Posterior cingulate gyrus (tissue), 11 donors: Measurements from ENCODE around the gene PRKN.

ENCODE experiments used
- DNase-seq, 10 donors: peaks; one replicate each; pipeline versions ENCODE4 v3.0.0 to v3.0.0-alpha.2; 2020 to 2021; ENCODE audit warnings: mixed read lengths in 3 of 10
- intact Hi-C: fragments of 100-400 bp; cut with DNase I; formaldehyde crosslinking; loops from one replicate; pipeline ENCODE4 v1.15.1; 2023

The PRKN gene

GRCh38 chr6:161618831-161619454 is 1108.6 kb downstream of the PRKN start:
- peak; percentile 40 to 94 (median 73) for DNase-seq
- intact Hi-C loops, result loop anchor here (2.0 kb wide), 1 partner anchor 224 kb away; no protein-coding TSS in a partner anchor

DNA sequence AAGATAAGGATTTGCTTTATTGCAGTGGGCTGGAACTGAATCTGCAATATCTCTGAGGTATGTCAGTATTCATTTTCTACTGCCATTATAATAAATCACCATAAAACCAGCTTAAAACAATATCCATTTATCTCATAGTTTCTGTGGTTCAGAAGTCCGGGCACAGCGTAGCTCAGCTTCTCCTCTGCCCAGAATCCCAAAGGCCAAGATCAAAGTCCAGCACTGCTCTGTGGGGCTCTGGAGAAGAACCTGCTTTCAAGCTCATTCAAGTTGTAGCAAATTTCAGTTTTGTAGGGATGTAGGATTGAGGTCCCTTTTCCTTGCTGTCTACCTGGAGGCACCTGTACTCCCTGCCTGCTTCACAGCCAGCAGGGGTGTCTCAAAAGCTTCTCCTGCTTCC is 1113.9 kb downstream of the PRKN start:
- intact Hi-C loops, result no loop called here
- DNase-seq, result no peak

- intact Hi-C loops, result no loop called here
- DNase-seq, result no peak
These were observed 1118.8 kb downstream of the PRKN start for GRCh38 chr6:161608771-161609170.

DNA sequence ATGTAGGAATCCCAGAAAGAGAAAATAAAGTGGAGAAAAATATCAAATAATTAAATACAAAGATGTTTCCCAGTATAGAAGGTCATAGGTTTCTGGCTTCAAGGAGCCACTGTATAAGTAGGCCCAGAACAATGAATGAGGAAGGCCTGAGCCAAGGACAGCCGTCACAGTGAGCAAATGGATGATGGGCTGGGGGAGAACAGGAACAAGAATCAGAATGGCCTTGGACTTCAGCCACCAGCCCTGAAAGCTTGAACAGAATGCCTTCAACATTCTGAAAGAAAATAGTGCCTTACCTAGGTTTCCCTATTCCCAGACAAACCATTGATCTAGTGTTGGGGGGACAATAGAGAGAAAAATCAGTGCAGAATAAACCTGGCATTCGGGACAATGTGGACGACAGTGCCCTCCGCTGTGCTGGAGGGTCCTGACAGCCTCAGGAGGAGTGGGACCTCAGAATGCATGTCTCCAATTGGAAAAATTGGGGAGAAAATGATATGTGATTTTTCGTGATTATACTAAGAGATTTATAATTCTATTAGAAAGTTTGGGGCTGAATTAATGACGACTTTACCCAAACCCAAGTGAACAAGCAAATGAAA is 1119.8 kb downstream of the PRKN start:
- no peak for DNase-seq
- intact Hi-C loops, result no loop called here

- intact Hi-C loops, result no loop called here
- no peak for DNase-seq
These were observed 1125.2 kb downstream of the PRKN start for GRCh38 chr6:161602359-161602758.

DNA sequence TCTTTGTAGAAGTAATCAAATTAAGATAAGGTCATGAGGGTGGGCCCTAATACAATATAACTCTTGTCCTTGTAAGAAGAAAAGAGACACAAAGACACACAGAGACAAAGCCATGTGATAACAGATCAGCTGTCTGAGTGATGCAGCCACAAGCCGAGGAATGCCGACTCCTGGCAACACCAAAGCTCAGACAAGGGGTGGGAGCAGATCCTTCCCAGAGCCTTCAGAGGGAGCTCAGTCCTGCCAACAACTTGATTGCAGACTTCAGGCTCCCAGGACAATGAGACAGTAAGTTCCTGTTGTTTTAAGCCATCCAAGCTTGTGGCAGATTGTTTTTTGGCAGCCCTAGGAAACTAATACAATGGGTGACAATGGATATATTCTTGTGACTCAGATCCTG is 1128.7 kb downstream of the PRKN start:
- no peak for DNase-seq
- intact Hi-C loops, result no loop called here

DNA sequence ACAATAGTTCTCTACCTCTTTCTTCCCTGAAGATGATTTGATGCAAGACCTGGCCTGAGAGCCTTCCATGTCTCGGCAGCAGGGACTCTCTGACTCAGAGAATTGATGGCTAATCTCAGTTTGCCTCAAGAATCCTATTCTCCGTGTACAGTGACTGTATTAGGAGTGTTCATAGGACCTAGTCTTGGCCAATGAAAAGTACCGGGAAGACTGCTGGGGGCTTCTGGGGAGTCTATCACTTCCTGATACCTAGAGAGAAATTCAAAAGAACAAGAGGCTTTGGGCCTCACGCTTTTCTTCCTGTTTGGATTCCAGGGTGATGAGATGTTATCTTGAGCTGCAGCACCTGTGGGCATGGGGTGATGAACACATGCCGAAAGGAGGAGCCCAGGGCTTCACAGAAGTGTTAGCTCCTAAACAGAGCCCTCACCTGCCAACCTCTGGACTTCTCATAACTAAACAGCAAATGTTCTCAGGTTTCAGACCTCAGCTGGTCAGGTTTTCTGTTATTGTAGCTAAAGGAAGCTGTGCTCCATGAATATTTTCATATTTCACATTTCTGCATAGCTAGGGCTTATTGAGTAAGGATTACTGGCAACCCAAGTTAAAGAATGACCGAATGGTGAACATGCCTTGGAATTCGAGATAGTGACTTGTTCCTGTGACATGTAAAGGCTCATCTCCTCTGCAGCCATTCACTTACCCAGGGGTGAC is 1130.6 kb downstream of the PRKN start:
- no peak for DNase-seq
- intact Hi-C loops, result no loop called here

DNA sequence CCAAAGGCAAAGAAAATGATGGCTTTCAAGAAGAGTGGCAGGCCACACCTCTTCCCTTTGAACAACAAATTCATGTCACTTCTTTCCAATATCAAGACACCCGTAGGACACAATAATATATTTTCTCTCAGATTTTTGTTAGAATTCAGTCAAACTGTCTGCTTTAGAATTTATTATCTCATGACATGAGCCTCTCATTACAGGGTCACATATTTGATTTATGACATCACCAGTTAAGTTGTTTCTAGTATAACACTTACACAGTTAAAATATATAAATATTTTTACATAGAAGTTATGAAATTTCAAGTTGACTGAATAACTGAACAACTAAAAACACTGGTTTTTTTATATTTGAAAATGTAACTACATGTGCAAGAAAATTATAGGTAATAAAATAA is 1133.2 kb downstream of the PRKN start:
- intact Hi-C loops, result no loop called here

GRCh38 chr6:161590961-161591627 is 1136.5 kb downstream of the PRKN start:
- intact Hi-C loops, result no loop called here
- no peak for DNase-seq

More for the DNA sequence above, 1133.2 kb downstream of the PRKN start:
- no peak for DNase-seq

DNA sequence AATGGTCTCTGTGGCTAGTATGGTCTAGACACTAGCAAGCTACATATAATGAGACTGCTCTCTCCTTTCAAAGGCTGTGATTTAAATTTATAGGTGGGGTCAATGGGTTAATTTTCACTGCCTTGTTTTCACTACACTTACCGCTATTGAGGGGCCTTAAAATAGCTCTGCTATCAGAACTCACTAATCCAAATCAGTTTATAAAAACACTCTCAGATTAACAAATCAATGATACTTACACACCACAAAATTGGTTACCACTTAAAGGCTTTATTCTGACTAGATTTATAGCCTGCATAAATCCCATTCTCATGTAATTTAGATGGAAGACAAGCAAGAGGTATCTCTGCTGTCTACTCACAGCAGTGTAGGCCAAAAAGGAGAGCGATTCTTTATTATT is 1140.7 kb downstream of the PRKN start:
- intact Hi-C loops, result no loop called here
- DNase-seq, result no peak

GRCh38 chr6:161584621-161585340 is 1142.8 kb downstream of the PRKN start:
- intact Hi-C loops, result no loop called here
- DNase-seq, result no peak

GRCh38 chr6:161584051-161584450 is 1143.5 kb downstream of the PRKN start:
- intact Hi-C loops, result no loop called here
- no peak for DNase-seq

DNA sequence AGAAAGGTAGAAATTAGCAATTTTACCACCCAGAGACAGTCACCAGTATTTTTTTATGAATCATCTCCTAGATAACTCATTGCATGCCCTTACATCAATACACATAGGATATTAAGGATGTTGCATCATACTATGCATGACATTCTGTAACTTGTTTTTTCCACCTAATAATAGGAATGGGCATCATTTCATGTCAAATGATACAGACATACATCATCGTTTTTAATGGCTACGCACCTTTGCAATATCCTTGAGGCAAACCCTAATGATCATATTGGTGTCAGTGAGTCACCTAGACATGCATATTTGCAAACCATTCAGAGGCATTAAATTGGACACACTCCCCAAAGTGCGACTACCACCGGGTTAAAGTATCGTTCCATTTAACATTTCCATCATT is 1144.0 kb downstream of the PRKN start:
- intact Hi-C loops, result no loop called here

DNA sequence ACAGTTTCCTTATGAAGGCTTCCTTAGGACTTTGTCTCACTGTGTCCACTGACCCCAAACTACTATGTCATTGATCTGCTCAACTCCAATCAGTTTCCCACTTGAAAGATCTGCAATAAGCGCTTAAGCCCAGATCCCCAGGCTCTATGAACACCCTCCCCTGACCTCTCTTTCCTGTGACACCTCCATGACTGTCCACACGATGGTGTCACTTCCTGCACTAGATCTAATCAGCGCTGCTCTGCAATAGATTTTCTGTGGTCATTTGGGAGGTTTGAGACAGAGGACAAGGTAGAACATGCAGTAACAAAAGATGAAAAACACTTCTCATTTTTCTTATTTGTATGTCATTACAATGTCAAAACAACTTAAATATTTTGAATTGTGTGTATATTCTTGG is 1149.1 kb downstream of the PRKN start:
- no peak for DNase-seq
- intact Hi-C loops, result no loop called here

More for the DNA sequence above, 1144.0 kb downstream of the PRKN start:
- no peak for DNase-seq

DNA sequence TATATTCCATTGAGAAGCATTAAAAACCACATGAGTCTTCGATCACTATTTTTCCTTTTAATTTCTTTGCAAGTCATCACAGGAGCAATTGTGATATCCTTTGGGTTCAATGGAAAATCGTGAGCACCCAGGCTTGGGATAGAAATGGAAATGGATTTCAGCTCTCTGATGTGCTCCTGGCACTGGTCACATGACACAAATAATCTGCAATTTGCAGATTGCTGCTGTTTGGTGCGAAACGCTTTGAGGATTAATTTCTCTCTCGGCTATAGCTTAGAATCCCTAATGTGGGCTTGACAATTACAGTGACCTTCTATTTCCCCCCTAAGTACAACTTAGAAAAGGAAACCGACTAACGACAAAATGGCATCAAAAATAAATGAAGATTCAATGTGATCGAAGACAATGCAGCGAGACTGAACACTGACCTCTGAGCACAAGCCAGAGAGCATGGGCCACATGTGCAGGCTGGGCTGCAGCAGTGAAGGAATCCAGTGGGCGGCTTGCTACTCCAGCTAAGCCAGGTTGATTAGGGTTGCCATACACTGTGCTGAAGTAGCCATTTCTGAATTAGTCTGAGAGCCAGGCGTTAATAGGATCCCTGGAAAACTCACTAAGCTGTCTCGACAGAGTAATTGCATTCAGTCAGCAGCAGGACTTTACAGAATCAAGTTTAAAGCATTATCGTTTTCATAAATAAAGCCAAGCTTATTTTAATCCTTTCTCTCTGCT is 1151.9 kb downstream of the PRKN start:
- intact Hi-C loops, result no loop called here

GRCh38 chr6:161568885-161569456 is 1158.6 kb downstream of the PRKN start:
- DNase-seq, result no peak
- intact Hi-C loops, result no loop called here

More for the DNA sequence above, 1151.9 kb downstream of the PRKN start:
- peak in 1 of 10 donors; percentile 14 for DNase-seq

GRCh38 chr6:161564952-161565351 is 1162.6 kb downstream of the PRKN start:
- DNase-seq, result no peak
- intact Hi-C loops, result no loop called here

GRCh38 chr6:161561908-161562307 is 1165.7 kb downstream of the PRKN start:
- intact Hi-C loops, result no loop called here
- no peak for DNase-seq

- intact Hi-C loops, result no loop called here
- DNase-seq, result no peak
These were observed 1170.0 kb downstream of the PRKN start for GRCh38 chr6:161557333-161558107.
